DND-41 (cell line): ENCODE data around the gene PPP6R2.

Experiments used
- ATAC-seq: fragments of 200-7000 bp; cut with Tn5 transposase; 3 replicates; pipeline ENCODE4 v1.9.1; 2021; ENCODE audit warnings: low read depth; ENCODE audit not compliant: insufficient read depth
- DNase-seq: peaks from one replicate; pipeline ENCODE4 v3.0.0-alpha.2; 2020
- H2AFZ ChIP-seq: 2 replicates; pipeline ENCODE4 v1.6.0; 2012; ENCODE audit warnings: low read depth, low read length
- H3K27ac ChIP-seq: 2 replicates; pipeline ENCODE4 v1.5.1; 2012; ENCODE audit warnings: low read length, inconsistent platforms
- H3K27me3 ChIP-seq: fragments of 200-600 bp; sonication (generic); 2 replicates; pipeline ENCODE4 v1.6.0; 2012; ENCODE audit warnings: low read length, mild to moderate bottlenecking, inconsistent platforms; ENCODE audit not compliant: insufficient read depth, poor library complexity
- H3K36me3 ChIP-seq: 2 replicates; pipeline ENCODE4 v1.5.1; 2012; ENCODE audit warnings: low read length, inconsistent platforms; ENCODE audit not compliant: insufficient read depth
- H3K4me1 ChIP-seq: 2 replicates; pipeline ENCODE4 v1.5.1; 2012; ENCODE audit warnings: mild to moderate bottlenecking, low read length; ENCODE audit not compliant: insufficient read depth
- H3K4me2 ChIP-seq: 2 replicates; pipeline ENCODE4 v1.6.0; 2012; ENCODE audit warnings: mild to moderate bottlenecking, moderate library complexity, low read length, inconsistent platforms; ENCODE audit not compliant: insufficient read depth
- H3K4me3 ChIP-seq, 2 experiments: fragments of 200-600 bp in 1 of 2; shearing (Covaris generic) in 1 of 2; 2 replicates each; pipeline ENCODE4 v1.5.1; 2012 to 2016; ENCODE audit warnings: inconsistent platforms in 2 of 2, low read length in 2 of 2, mild to moderate bottlenecking in 2 of 2, low read depth in 1 of 2, moderate library complexity in 1 of 2
- H3K79me2 ChIP-seq: 2 replicates; pipeline ENCODE4 v1.6.0; 2012; ENCODE audit warnings: low read length, inconsistent platforms; ENCODE audit not compliant: insufficient read depth
- H3K9ac ChIP-seq: 2 replicates; pipeline ENCODE4 v1.6.0; 2012; ENCODE audit warnings: low read depth, mild to moderate bottlenecking, inconsistent platforms, low read length, moderate library complexity
- H3K9me3 ChIP-seq: 2 replicates; pipeline ENCODE4 v1.5.1; 2012; ENCODE audit warnings: low read length, moderate library complexity, mild to moderate bottlenecking, inconsistent platforms; ENCODE audit not compliant: insufficient read depth, severe bottlenecking
- H4K20me1 ChIP-seq: 2 replicates; pipeline ENCODE4 v1.6.0; 2012; ENCODE audit warnings: low read length; ENCODE audit not compliant: insufficient read depth
- CTCF ChIP-seq: IDR thresholded peaks from 2 replicates; pipeline ENCODE4 v1.5.1; 2012; ENCODE audit warnings: borderline replicate concordance, low read length, moderate library complexity, mild to moderate bottlenecking; ENCODE audit not compliant: poor library complexity, severe bottlenecking; ENCODE audit errors: extremely low read depth
- EZH2 ChIP-seq: IDR thresholded peaks from 3 replicates; pipeline ENCODE4 v1.6.1; 2012; ENCODE audit warnings: borderline replicate concordance, low read depth, mild to moderate bottlenecking, moderate library complexity, low read length, inconsistent platforms; ENCODE audit not compliant: severe bottlenecking

PPP6R2 gene

DNA sequence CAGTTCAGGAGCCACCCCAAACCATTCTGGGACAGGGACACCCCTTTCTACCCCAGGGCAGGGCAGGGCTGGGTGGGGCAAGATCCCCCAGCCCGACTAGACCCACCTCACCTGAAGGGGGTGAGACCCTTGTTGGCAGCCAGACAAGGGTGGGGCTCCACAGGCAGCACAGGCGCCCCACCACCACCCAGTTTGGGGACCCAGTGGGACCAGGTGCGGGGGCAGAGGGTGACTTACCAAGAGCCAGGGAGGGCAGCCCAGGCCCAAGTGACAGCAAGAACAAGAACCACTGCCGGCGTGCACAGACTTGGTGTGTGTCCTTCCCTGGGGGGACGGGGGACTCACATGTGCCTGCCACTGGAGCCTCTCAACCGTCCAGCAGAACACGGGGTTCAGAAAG is 140.4 kb downstream of the PPP6R2 start:
- no peaks in the 10 kb centered on the region for H4K20me1 ChIP-seq
- no peak overlapping the region for H2AFZ ChIP-seq
- TF ChIP-seq CTCF (no peak), EZH2 (no peak)
- no peaks in the 10 kb centered on the region for H3K79me2 ChIP-seq
- no peaks in the 10 kb centered on the region for H3K4me1 ChIP-seq
- H3K4me3 ChIP-seq: no peak overlapping the region
- no peaks in the 10 kb centered on the region for H3K27me3 ChIP-seq
- no peak overlapping the region for H3K4me2 ChIP-seq
- H3K27ac ChIP-seq: no peak overlapping the region
- no peak for DNase-seq
- no peaks in the 10 kb centered on the region for H3K9me3 ChIP-seq
- no peak for ATAC-seq
- no peaks in the 10 kb centered on the region for H3K36me3 ChIP-seq
- no peak overlapping the region for H3K9ac ChIP-seq

DNA sequence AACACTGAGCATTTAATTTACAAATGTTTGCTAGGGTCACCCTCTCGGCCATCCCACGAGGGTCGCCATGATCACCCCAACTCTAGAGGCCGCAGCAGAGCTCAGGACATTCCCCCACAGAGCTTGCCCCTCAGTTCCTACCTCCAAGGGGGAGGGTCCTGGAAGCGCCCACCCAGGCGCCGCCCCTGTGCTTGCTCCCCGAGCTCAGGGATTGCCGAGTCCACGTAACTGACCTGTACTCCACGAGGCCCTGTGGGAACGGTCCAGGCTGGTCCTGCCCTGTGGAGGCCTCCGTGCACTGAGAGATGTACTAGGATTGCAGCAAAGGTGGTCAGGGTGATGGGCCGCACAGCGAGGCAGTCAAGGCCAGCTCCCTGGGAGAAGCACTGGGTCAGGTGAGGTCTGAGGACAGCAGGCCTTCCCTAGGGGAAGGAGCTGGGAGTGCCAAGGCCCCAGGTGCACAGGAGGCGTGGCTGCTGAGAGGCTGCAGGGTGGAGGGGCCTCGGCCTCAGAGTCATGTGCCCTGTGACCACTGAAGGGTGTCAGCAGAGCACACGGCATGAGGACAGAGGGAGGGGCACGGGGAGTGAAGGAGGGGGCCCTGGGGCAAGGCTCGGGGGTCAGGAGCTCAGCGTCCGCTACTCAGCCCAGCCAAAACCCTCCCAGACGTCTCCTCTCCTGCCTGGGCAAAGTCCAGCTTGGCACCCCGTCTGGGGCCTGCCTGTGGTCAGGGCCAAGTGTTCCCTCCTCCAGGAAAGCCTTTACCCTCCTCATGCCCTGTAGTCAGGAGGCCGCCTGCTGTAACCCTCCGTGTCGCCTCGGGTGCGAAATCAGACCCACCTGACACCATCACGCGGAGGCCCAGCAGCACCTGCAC is 141.1 kb downstream of the PPP6R2 start:
- no peak for DNase-seq
- Histone ChIP-seq H3K4me1 (no peaks in the 10 kb centered on the region), H3K9ac (no peak overlapping the region), H4K20me1 (no peaks in the 10 kb centered on the region), H3K4me2 (no peak overlapping the region), H3K27me3 (no peaks in the 10 kb centered on the region), H3K27ac (no peak overlapping the region), H3K79me2 (no peaks in the 10 kb centered on the region), H3K9me3 (no peaks in the 10 kb centered on the region), H2AFZ (no peak overlapping the region), H3K4me3 (no peak overlapping the region), H3K36me3 (no peaks in the 10 kb centered on the region)
- TF ChIP-seq CTCF (no peak), EZH2 (no peak)
- ATAC-seq: no peak

GRCh38 chr22:50485221-50486131 is 142.3 kb downstream of the PPP6R2 start:
- Histone ChIP-seq H3K4me1 (no peaks in the 10 kb centered on the region), H3K4me2 (no peak overlapping the region), H3K9me3 (no peaks in the 10 kb centered on the region), H3K4me3 (no peak overlapping the region), H4K20me1 (no peaks in the 10 kb centered on the region), H3K27me3 (no peaks in the 10 kb centered on the region), H2AFZ (no peak overlapping the region), H3K9ac (no peak overlapping the region), H3K36me3 (no peaks in the 10 kb centered on the region), H3K79me2 (no peaks in the 10 kb centered on the region), H3K27ac (no peak overlapping the region)
- TF ChIP-seq CTCF (no peak), EZH2 (no peak)
- no peak for DNase-seq
- no peak; the same call in 2 of the 3 replicates for ATAC-seq
